ENCODE results near the gene BCAS3.
A peak's percentile ranks its signal among the peaks of the same experiment; 100 is the strongest.

Gene BCAS3

GRCh38 chr17:60845012-60845411, 167.4 kb downstream of the BCAS3 start:
- CTCF ChIA-PET, result no interaction called here
- no peaks in the 10 kb centered on the region for H3K4me1 ChIP-seq (ENCODE audit: control extremely low read depth in 1 of 4, control insufficient read depth in 4 of 4, insufficient read depth in 4 of 4, low read length in 3 of 4)
- no peak for DNase-seq
- H3K4me3 ChIP-seq (ENCODE audit: control insufficient read depth in 1 of 7, extremely low read depth in 1 of 7, insufficient read depth in 4 of 7, low read depth in 2 of 7, low read length in 6 of 7), result no peak overlapping the region
- H3K27ac ChIP-seq (ENCODE audit: insufficient read depth in 1 of 2, low read depth in 1 of 2, low read length in 2 of 2, poor library complexity in 1 of 2, severe bottlenecking in 2 of 2), result no peak overlapping the region
- H3K9me3 ChIP-seq (ENCODE audit: control extremely low read depth in 1 of 5, control insufficient read depth in 4 of 5, insufficient read depth in 2 of 5, low read depth in 1 of 5, low read length in 4 of 5), result peaks cover 0 to 3% (median 0%) of the 10 kb centered on the region in 5 experiments
- POLR2A ChIA-PET, result no interaction called here
- H3K36me3 ChIP-seq (ENCODE audit: control insufficient read depth in 4 of 4, insufficient read depth in 4 of 4, low read length in 3 of 4), result no peaks in the 10 kb centered on the region
- no peaks in the 10 kb centered on the region for H3K27me3 ChIP-seq (replicated peaks in 2 of 5; ENCODE audit: control insufficient read depth in 4 of 5, insufficient read depth in 5 of 5, low read length in 4 of 5)
- 100% methylated on average over 4 of the region's 6 CpGs for WGBS (ENCODE audit: insufficient coverage)

- CTCF ChIA-PET, result no interaction called here
- DNase-seq, result peak in 2 of 3 donors; percentile 5 to 16
- WGBS (ENCODE audit: insufficient coverage), result no CpG with 5 or more reads among the region's 1 CpG
- H3K9me3 ChIP-seq (ENCODE audit: control extremely low read depth in 1 of 5, control insufficient read depth in 4 of 5, insufficient read depth in 2 of 5, low read depth in 1 of 5, low read length in 4 of 5), result peaks cover 0 to 3% (median 0%) of the 10 kb centered on the region in 5 experiments
- peaks cover 0 to under 1% (median 0%) of the 10 kb centered on the region in 4 experiments for H3K4me1 ChIP-seq (ENCODE audit: control extremely low read depth in 1 of 4, control insufficient read depth in 4 of 4, insufficient read depth in 4 of 4, low read length in 3 of 4)
- H3K27ac ChIP-seq (ENCODE audit: insufficient read depth in 1 of 2, low read depth in 1 of 2, low read length in 2 of 2, poor library complexity in 1 of 2, severe bottlenecking in 2 of 2), result no peak overlapping the region
- no peak overlapping the region for H3K4me3 ChIP-seq (ENCODE audit: control insufficient read depth in 1 of 7, extremely low read depth in 1 of 7, insufficient read depth in 4 of 7, low read depth in 2 of 7, low read length in 6 of 7)
- no peaks in the 10 kb centered on the region for H3K27me3 ChIP-seq (replicated peaks in 2 of 5; ENCODE audit: control insufficient read depth in 4 of 5, insufficient read depth in 5 of 5, low read length in 4 of 5)
- POLR2A ChIA-PET, result interaction anchor here (0.6 kb wide), 1 partner anchor 63 kb away, joined by 3 read pairs; no protein-coding TSS in a partner anchor
- H3K36me3 ChIP-seq (ENCODE audit: control insufficient read depth in 4 of 4, insufficient read depth in 4 of 4, low read length in 3 of 4), result no peaks in the 10 kb centered on the region
These were observed 168.5 kb downstream of the BCAS3 start for GRCh38 chr17:60846175-60846574.

GRCh38 chr17:60851181-60851580, 173.5 kb downstream of the BCAS3 start:
- CTCF ChIA-PET, result no interaction called here

GRCh38 chr17:60857556-60858080, 180.0 kb downstream of the BCAS3 start:
- H3K4me3 ChIP-seq (ENCODE audit: control insufficient read depth in 1 of 7, extremely low read depth in 1 of 7, insufficient read depth in 4 of 7, low read depth in 2 of 7, low read length in 6 of 7), result no peak overlapping the region
- no peaks in the 10 kb centered on the region for H3K27me3 ChIP-seq (replicated peaks in 2 of 5; ENCODE audit: control insufficient read depth in 4 of 5, insufficient read depth in 5 of 5, low read length in 4 of 5)
- DNase-seq, result no peak
- WGBS (ENCODE audit: insufficient coverage), result 90% methylated on average over 2 of the region's 6 CpGs
- no peaks in the 10 kb centered on the region for H3K4me1 ChIP-seq (ENCODE audit: control extremely low read depth in 1 of 4, control insufficient read depth in 4 of 4, insufficient read depth in 4 of 4, low read length in 3 of 4)
- H3K36me3 ChIP-seq (ENCODE audit: control insufficient read depth in 4 of 4, insufficient read depth in 4 of 4, low read length in 3 of 4), result no peaks in the 10 kb centered on the region
- ChIA-PET CTCF (no interaction called here), POLR2A (no interaction called here)
- H3K9me3 ChIP-seq (ENCODE audit: control extremely low read depth in 1 of 5, control insufficient read depth in 4 of 5, insufficient read depth in 2 of 5, low read depth in 1 of 5, low read length in 4 of 5), result peaks cover 0 to 2% (median 0%) of the 10 kb centered on the region in 5 experiments
- no peak overlapping the region for H3K27ac ChIP-seq (ENCODE audit: insufficient read depth in 1 of 2, low read depth in 1 of 2, low read length in 2 of 2, poor library complexity in 1 of 2, severe bottlenecking in 2 of 2)

More at GRCh38 chr17:60851181-60851580, 173.5 kb downstream of the BCAS3 start:
- Histone ChIP-seq H3K9me3 (ENCODE audit: control extremely low read depth in 1 of 5, control insufficient read depth in 4 of 5, insufficient read depth in 2 of 5, low read depth in 1 of 5, low read length in 4 of 5) (peaks cover 0 to 3% (median 0%) of the 10 kb centered on the region in 5 experiments), H3K27ac (ENCODE audit: insufficient read depth in 1 of 2, low read depth in 1 of 2, low read length in 2 of 2, poor library complexity in 1 of 2, severe bottlenecking in 2 of 2) (no peak overlapping the region), H3K36me3 (ENCODE audit: control insufficient read depth in 4 of 4, insufficient read depth in 4 of 4, low read length in 3 of 4) (no peaks in the 10 kb centered on the region), H3K4me1 (ENCODE audit: control extremely low read depth in 1 of 4, control insufficient read depth in 4 of 4, insufficient read depth in 4 of 4, low read length in 3 of 4) (peaks cover 0 to 1% (median 0%) of the 10 kb centered on the region in 4 experiments), H3K4me3 (ENCODE audit: control insufficient read depth in 1 of 7, extremely low read depth in 1 of 7, insufficient read depth in 4 of 7, low read depth in 2 of 7, low read length in 6 of 7) (peak overlapping the region in 1 of 7 experiments; percentile 28), H3K27me3 (replicated peaks in 2 of 5; ENCODE audit: control insufficient read depth in 4 of 5, insufficient read depth in 5 of 5, low read length in 4 of 5) (no peaks in the 10 kb centered on the region)
- WGBS (ENCODE audit: insufficient coverage), result 86% methylated on average over 13 of the region's 17 CpGs
- no peak for DNase-seq
- POLR2A ChIA-PET, result interaction anchor here (0.6 kb wide), 1 partner anchor 329 kb away, joined by 3 read pairs; no protein-coding TSS in a partner anchor

- no peak overlapping the region for H3K27ac ChIP-seq (ENCODE audit: insufficient read depth in 1 of 2, low read depth in 1 of 2, low read length in 2 of 2, poor library complexity in 1 of 2, severe bottlenecking in 2 of 2)
- H3K36me3 ChIP-seq (ENCODE audit: control insufficient read depth in 4 of 4, insufficient read depth in 4 of 4, low read length in 3 of 4), result no peaks in the 10 kb centered on the region
- ChIA-PET CTCF (no interaction called here), POLR2A (no interaction called here)
- peaks cover 4 to 20% (median 12%) of the 10 kb centered on the region in 4 experiments for H3K4me1 ChIP-seq (ENCODE audit: control extremely low read depth in 1 of 4, control insufficient read depth in 4 of 4, insufficient read depth in 4 of 4, low read length in 3 of 4)
- no peaks in the 10 kb centered on the region for H3K27me3 ChIP-seq (replicated peaks in 2 of 5; ENCODE audit: control insufficient read depth in 4 of 5, insufficient read depth in 5 of 5, low read length in 4 of 5)
- peaks cover 0 to 2% (median 0%) of the 10 kb centered on the region in 5 experiments for H3K9me3 ChIP-seq (ENCODE audit: control extremely low read depth in 1 of 5, control insufficient read depth in 4 of 5, insufficient read depth in 2 of 5, low read depth in 1 of 5, low read length in 4 of 5)
- no peak overlapping the region for H3K4me3 ChIP-seq (ENCODE audit: control insufficient read depth in 1 of 7, extremely low read depth in 1 of 7, insufficient read depth in 4 of 7, low read depth in 2 of 7, low read length in 6 of 7)
- no peak for DNase-seq
These were observed 184.8 kb downstream of the BCAS3 start for GRCh38 chr17:60862482-60862881.

GRCh38 chr17:60863892-60864707, 186.4 kb downstream of the BCAS3 start:
- Histone ChIP-seq H3K27ac (ENCODE audit: insufficient read depth in 1 of 2, low read depth in 1 of 2, low read length in 2 of 2, poor library complexity in 1 of 2, severe bottlenecking in 2 of 2) (no peak overlapping the region), H3K36me3 (ENCODE audit: control insufficient read depth in 4 of 4, insufficient read depth in 4 of 4, low read length in 3 of 4) (no peaks in the 10 kb centered on the region), H3K4me1 (ENCODE audit: control extremely low read depth in 1 of 4, control insufficient read depth in 4 of 4, insufficient read depth in 4 of 4, low read length in 3 of 4) (peaks cover 4 to 20% (median 12%) of the 10 kb centered on the region in 4 experiments), H3K4me3 (ENCODE audit: control insufficient read depth in 1 of 7, extremely low read depth in 1 of 7, insufficient read depth in 4 of 7, low read depth in 2 of 7, low read length in 6 of 7) (peak overlapping the region in 2 of 7 experiments; percentile 56 to 62), H3K9me3 (ENCODE audit: control extremely low read depth in 1 of 5, control insufficient read depth in 4 of 5, insufficient read depth in 2 of 5, low read depth in 1 of 5, low read length in 4 of 5) (peaks cover 0 to 2% (median 0%) of the 10 kb centered on the region in 5 experiments), H3K27me3 (replicated peaks in 2 of 5; ENCODE audit: control insufficient read depth in 4 of 5, insufficient read depth in 5 of 5, low read length in 4 of 5) (no peaks in the 10 kb centered on the region)
- ChIA-PET CTCF (no interaction called here), POLR2A (no interaction called here)
- DNase-seq, result peak; percentile 4 to 77 (median 61)
- 0% methylated on average over 3 of the region's 4 CpGs for WGBS (ENCODE audit: insufficient coverage)

GRCh38 chr17:60864708-60865005, 187.0 kb downstream of the BCAS3 start:
- no peaks in the 10 kb centered on the region for H3K27me3 ChIP-seq (replicated peaks in 2 of 5; ENCODE audit: control insufficient read depth in 4 of 5, insufficient read depth in 5 of 5, low read length in 4 of 5)
- peak overlapping the region in 2 of 7 experiments; percentile 56 to 62 for H3K4me3 ChIP-seq (ENCODE audit: control insufficient read depth in 1 of 7, extremely low read depth in 1 of 7, insufficient read depth in 4 of 7, low read depth in 2 of 7, low read length in 6 of 7)
- no CpG with 5 or more reads among the region's 2 CpGs for WGBS (ENCODE audit: insufficient coverage)
- no peak overlapping the region for H3K27ac ChIP-seq (ENCODE audit: insufficient read depth in 1 of 2, low read depth in 1 of 2, low read length in 2 of 2, poor library complexity in 1 of 2, severe bottlenecking in 2 of 2)
- peaks cover 0 to 2% (median 0%) of the 10 kb centered on the region in 4 experiments for H3K36me3 ChIP-seq (ENCODE audit: control insufficient read depth in 4 of 4, insufficient read depth in 4 of 4, low read length in 3 of 4)
- H3K4me1 ChIP-seq (ENCODE audit: control extremely low read depth in 1 of 4, control insufficient read depth in 4 of 4, insufficient read depth in 4 of 4, low read length in 3 of 4), result peaks cover 4 to 20% (median 12%) of the 10 kb centered on the region in 4 experiments
- CTCF ChIA-PET, result no interaction called here
- POLR2A ChIA-PET, result no interaction called here
- no peak for DNase-seq
- peaks cover 0 to 2% (median 0%) of the 10 kb centered on the region in 5 experiments for H3K9me3 ChIP-seq (ENCODE audit: control extremely low read depth in 1 of 5, control insufficient read depth in 4 of 5, insufficient read depth in 2 of 5, low read depth in 1 of 5, low read length in 4 of 5)

Measured in common myeloid progenitor, CD34-positive (primary cell).